ENCODE results near the gene SACS. TPM values are rescaled to one million over a fixed set of nuclear protein-coding genes. Genes with fewer than 3 reads are reported as not detected.

The SACS gene
- total and polyA plus RNA-seq, 2 of the 4 experiments (the other 2 are of a cell fraction) = 14.7 to 121 TPM

- Histone ChIP-seq H3K9ac (ENCODE audit: low read depth, low read length) (no peak overlapping the region), H3K79me1 (ENCODE audit: low read depth in 1 of 2, low read length in 2 of 2) (peaks cover 8 to 10% of the 10 kb centered on the region in 2 experiments; a peak in 3 of 4 replicates), H3K4me2 (ENCODE audit: low read depth, low read length) (no peak overlapping the region), H3K9me3 (ENCODE audit: control insufficient read depth, insufficient read depth, low read length) (peaks cover 2% of the 10 kb centered on the region; the same call in 1 of the 2 replicates), H2BK15ac (ENCODE audit: low read depth, low read length) (no peak overlapping the region), H3K23ac (ENCODE audit: low read depth, low read length) (no peak overlapping the region), H3K4me3 (ENCODE audit: insufficient read depth, low read depth, low read length) (no peak overlapping the region), H4K5ac (ENCODE audit: low read depth, low read length) (no peak overlapping the region), H2BK5ac (ENCODE audit: low read depth, low read length, poor library complexity, severe bottlenecking) (no peak overlapping the region), H3K27ac (ENCODE audit: insufficient read depth, low read length) (no peak overlapping the region), H3K56ac (ENCODE audit: extremely low read depth, insufficient read depth, low read length) (no peak overlapping the region), H4K8ac (ENCODE audit: low read depth in 2 of 2, low read length in 2 of 2) (no peak overlapping the region), H3K36me3 (ENCODE audit: control insufficient read depth, insufficient read depth, low read length) (peaks cover 7% of the 10 kb centered on the region), H3K27me3 (ENCODE audit: control insufficient read depth, insufficient read depth, low read length) (no peaks in the 10 kb centered on the region), H3K14ac (replicated peaks; ENCODE audit: low read depth, low read length) (no peak overlapping the region), H4K20me1 (ENCODE audit: insufficient read depth, low read length) (no peaks in the 10 kb centered on the region), H2AK9ac (replicated peaks; ENCODE audit: low read depth, low read length, poor library complexity) (no peak overlapping the region), H2BK20ac (ENCODE audit: low read depth, low read length) (no peak overlapping the region), H4K91ac (ENCODE audit: insufficient read depth, low read depth, low read length) (no peak overlapping the region), H2AFZ (replicated peaks; ENCODE audit: low read length, poor library complexity) (no peak overlapping the region), H3K18ac (ENCODE audit: low read depth, low read length) (no peak overlapping the region), H3K4me1 (ENCODE audit: control insufficient read depth, insufficient read depth, low read length) (no peaks in the 10 kb centered on the region), H2BK120ac (ENCODE audit: low read depth, low read length) (no peak overlapping the region), H3K9me1 (ENCODE audit: insufficient read depth, low read length) (0 out of 2 replicates have a peak, but pooled peaks cover under 1% of the 10 kb centered on the region), H3K4ac (ENCODE audit: low read depth, low read length) (no peak overlapping the region), H2AK5ac (ENCODE audit: low read depth, low read length) (no peak overlapping the region)
- no peak for DNase-seq
- CTCF ChIA-PET = interaction anchor here (1.7 kb wide), 1 partner anchor 9 kb away, joined by 4 read pairs; no protein-coding TSS in a partner anchor
- POLR2A ChIA-PET (ENCODE audit: unreplicated experiment) = no interaction called here
- dilution Hi-C loops (cut with HindIII; ENCODE audit: low sequenced_read_pairs, unreplicated experiment) (no loop called here), in situ Hi-C loops (cut with MboI; ENCODE audit: low sequenced_read_pairs) (no loop called here), intact Hi-C loops (cut with micrococcal nuclease) (no loop called here)
- BruUV-seq (replicated peaks) = no TSS peak
- WGBS, 2 experiments (ENCODE audit: extremely low coverage in 2 of 2, insufficient read length in 1 of 2) = 100% methylated on average over 2 of the region's 6 CpGs; no CpG with 5 or more reads in 1 of the 2 experiments
- no peak for ATAC-seq (ENCODE audit: low read depth)
- TF ChIP-seq MXI1 (IDR thresholded peaks at IDR 0.05; ENCODE audit: borderline replicate concordance, low read depth, low read length) = no peak
- no peak for TF ChIP-seq RFX5 (IDR thresholded peaks at IDR 0.05; ENCODE audit: low read depth, low read length)
- TF ChIP-seq SMC3 (IDR thresholded peaks at IDR 0.05; ENCODE audit: low read depth, low read length) = no peak
- no peak for TF ChIP-seq MAZ (IDR thresholded peaks at IDR 0.05; ENCODE audit: borderline replicate concordance, low read depth, low read length)
- TF ChIP-seq RCOR1 (IDR thresholded peaks at IDR 0.05; ENCODE audit: insufficient replicate concordance, low read length) = no peak
- TF ChIP-seq ELK1 (IDR thresholded peaks at IDR 0.05; ENCODE audit: borderline replicate concordance, low read depth, low read length) = no peak
- no peak for TF ChIP-seq USF2 (IDR thresholded peaks at IDR 0.05; ENCODE audit: low read depth, low read length)
- TF ChIP-seq CHD1 (IDR thresholded peaks at IDR 0.05; ENCODE audit: low read depth, low read length) = no peak
Measured at GRCh38 chr13:23330356-23330755, 103.1 kb downstream of the SACS start.

Data from IMR-90 (cell line).